Stromal cell of bone marrow (primary cell): Measurements from ENCODE around the gene ERGIC2.
"Not testable (repeated sequence)": the region's sequence is repeated elsewhere in the genome, so short reads cannot be mapped to it uniquely, and the experiment has no call there.

Source experiments
- DNase-seq: peaks from one replicate; pipeline ENCODE4 v3.0.0-alpha.2; 2012; ENCODE audit warnings: low read depth

The ERGIC2 gene

DNA sequence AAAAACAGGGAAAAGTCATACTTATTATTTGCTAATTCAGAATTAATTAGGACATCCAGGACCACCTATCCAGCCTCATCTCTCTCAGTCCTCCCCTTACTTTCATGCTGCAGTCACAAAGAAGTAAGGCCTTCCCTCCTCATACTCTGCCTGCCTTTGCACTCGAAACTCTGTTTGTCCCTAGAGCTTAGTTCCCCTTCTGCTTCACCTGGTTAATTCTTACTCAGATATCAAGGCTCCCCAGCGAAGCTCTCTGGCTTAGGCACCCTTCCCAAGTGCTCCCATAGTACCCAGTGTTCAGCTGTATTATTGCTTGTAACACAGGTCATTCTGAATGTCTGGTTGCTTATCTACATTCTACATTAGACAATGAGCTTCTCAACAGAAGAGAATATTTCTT is 81.3 kb downstream of the ERGIC2 start:
- no peak for DNase-seq

DNA sequence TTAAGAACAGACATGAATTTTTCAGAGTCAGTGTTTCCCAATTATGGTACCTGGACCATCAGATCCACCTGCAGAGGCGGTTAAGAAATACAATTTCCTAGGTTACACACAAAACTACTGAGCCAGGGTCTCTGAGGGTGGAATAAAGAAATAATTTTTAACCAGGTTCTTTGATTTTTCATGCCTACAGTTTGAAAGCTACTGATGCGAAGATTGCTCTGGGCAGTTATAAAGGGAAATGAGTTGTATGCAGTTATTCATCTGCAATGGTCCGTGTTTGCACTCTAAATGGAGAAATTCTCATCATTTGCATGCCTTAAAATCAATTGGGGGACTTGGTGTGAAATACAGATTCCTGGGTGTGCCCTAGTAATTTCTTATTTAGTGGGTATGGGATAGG is 89.7 kb downstream of the ERGIC2 start:
- no peak for DNase-seq

DNA sequence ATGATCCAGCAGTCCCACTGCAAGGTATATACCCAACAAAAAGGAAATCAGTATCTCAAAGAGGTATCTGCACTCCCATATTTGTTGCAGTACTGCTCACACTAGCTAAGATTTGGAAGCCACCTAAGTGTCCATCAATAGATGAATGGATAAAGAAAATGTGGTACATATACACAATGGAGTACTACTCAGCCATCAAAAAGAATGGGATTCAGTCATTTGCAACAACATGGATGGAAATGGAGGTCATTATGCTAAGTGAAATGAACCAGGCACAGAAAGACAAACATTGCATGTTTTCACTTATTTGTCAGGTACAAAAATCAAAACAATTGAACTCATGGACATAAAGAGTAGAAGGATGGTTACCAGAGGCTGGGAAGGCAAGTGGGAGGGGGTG is 90.5 kb downstream of the ERGIC2 start:
- DNase-seq = not testable (repeated sequence)

DNA sequence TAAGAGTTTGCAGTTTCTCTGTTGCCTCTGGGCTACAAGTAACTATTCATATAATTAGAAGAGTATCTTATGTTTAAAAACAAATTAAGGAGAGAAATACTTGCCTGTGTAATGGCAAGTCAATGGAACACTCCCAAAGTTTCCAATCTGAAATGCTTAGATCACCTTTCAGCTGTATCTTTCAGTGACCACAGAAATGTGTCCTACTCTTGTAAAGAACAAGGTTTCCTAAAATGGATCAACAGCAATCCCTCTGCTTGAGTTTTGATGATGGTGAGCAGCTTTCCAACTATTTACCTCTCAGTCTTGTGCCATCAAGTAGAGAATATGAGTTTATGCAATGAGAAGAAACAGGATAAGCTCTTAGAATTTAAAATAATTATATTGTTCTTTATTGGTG is 92.9 kb downstream of the ERGIC2 start:
- no peak for DNase-seq

DNA sequence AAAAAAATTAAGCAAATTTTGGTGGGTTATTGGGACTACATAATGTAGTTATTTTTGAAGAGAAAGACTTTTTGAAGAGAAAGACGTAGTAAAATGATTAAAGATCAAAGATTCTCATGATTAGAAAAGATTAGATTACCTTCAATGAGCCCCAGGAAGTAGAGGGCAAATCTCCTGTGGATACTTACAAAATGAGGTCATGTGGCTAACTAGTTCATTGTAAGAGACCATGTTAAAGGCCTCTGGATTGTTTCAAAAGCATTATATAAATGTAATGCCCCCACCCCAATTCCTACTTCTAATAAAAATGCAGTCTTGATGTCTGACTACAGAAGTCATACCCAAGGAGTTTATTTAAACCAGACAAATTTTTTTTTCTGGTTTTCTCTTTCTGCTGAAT is 93.3 kb downstream of the ERGIC2 start:
- DNase-seq = no peak
